Liver (tissue), 3 donors: Measurements from ENCODE around the gene PROK1.

Experiments used
- RXRA ChIP-seq, 2 donors: IDR thresholded peaks; 2 replicates each; pipeline ENCODE4 v1.6.1; 2017 to 2018; ENCODE audit warnings: antibody characterized with exemption in 2 of 2, mild to moderate bottlenecking in 1 of 2
- TAF1 ChIP-seq: conservative IDR thresholded peaks from 2 replicates; pipeline ENCODE4 v1.6.1; 2016; ENCODE audit warnings: antibody characterized with exemption, mild to moderate bottlenecking
- YY1 ChIP-seq: IDR thresholded peaks from 2 replicates; pipeline ENCODE4 v1.6.1; 2016; ENCODE audit warnings: antibody characterized with exemption, mild to moderate bottlenecking
- TF ChIP-seq, protein P1 (sequence below): fragments of 150-350 bp; IDR thresholded peaks from 2 replicates; pipeline ENCODE4 v1.5.1; 2017; ENCODE audit warnings: improper control_type of control experiment, low read depth, low read length; ENCODE audit not compliant: missing input control
- donor health status: healthy.
- donor health status: healthy.

DNA sequence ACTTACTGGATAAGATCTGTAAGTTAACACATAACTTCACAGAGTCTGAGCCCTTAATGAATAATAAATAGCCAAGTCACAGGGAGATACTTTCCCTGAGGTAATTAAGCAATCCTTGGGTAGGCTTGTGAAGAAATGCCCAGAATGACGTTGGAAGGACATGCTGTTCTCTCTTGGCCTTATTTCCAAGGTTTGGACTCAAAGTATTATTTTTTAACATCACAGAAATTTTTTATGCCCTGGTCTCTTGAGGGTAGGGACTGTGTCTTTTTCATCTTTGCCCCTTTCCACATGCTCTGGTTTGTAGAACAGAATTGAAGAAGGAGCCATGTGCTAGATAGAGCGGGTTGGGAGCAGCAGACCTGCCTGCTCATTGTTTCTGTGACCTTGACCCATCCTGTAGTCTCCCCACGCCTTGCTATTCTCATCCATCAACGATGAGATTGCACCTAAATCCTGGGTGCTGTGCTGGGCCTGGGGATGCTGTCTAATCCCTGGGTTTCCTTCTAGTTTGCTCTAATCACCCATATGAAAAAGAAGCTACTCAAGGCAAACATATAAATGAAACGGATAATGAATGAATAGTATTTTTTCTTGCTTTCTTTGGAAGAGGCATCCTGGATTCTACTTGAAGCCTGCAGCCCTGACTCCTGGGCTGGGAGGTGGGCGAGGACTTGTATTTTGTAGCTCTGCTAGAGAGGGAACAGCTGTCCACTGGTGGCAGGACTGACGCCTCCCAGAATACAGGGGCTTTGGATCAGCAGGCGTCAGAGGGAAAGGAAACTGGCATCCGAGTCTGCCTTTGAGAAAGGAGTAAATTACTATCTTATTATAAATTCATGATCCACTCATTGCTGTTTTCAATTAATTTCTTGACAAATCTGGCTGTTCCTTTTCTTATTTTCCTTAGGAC is 26.0 kb upstream of the PROK1 start:
- no peak for TF ChIP-seq TAF1
- TF ChIP-seq, protein P1, sequence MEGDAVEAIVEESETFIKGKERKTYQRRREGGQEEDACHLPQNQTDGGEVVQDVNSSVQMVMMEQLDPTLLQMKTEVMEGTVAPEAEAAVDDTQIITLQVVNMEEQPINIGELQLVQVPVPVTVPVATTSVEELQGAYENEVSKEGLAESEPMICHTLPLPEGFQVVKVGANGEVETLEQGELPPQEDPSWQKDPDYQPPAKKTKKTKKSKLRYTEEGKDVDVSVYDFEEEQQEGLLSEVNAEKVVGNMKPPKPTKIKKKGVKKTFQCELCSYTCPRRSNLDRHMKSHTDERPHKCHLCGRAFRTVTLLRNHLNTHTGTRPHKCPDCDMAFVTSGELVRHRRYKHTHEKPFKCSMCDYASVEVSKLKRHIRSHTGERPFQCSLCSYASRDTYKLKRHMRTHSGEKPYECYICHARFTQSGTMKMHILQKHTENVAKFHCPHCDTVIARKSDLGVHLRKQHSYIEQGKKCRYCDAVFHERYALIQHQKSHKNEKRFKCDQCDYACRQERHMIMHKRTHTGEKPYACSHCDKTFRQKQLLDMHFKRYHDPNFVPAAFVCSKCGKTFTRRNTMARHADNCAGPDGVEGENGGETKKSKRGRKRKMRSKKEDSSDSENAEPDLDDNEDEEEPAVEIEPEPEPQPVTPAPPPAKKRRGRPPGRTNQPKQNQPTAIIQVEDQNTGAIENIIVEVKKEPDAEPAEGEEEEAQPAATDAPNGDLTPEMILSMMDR, result no peak
- TF ChIP-seq RXRA (IDR thresholded peaks at IDR 0.05), result no peak
- TF ChIP-seq YY1, result no peak
